Neural cell (in vitro differentiated cells): ENCODE data around the gene TNF. TPM values are rescaled to one million over a fixed set of nuclear protein-coding genes. Genes with fewer than 3 reads are reported as not detected.

ENCODE experiments used
- H2AFZ ChIP-seq: fragments of 200-600, 300-800 bp; sonication (generic), shearing (Covaris generic); 2 replicates; pipeline ENCODE4 v1.6.0; 2014; ENCODE audit warnings: low read depth, mild to moderate bottlenecking, antibody characterized with exemption, low read length, moderate library complexity
- H3F3A ChIP-seq: fragments of 200-600 bp; shearing (Covaris generic); 2 replicates; pipeline ENCODE4 v1.6.1; 2016; ENCODE audit warnings: mild to moderate bottlenecking, moderate library complexity, mixed read lengths, antibody characterized with exemption, low read length; ENCODE audit not compliant: insufficient read depth, poor library complexity, severe bottlenecking
- H3K27ac ChIP-seq: fragments of 200-600, 300-800 bp; sonication (generic), shearing (Covaris generic); 2 replicates; pipeline ENCODE4 v1.5.1; 2014; ENCODE audit warnings: mild to moderate bottlenecking, low read length, moderate library complexity
- H3K27me3 ChIP-seq: fragments of 300-800, 200-600 bp; sonication (generic), shearing (Covaris generic); 2 replicates; pipeline ENCODE4 v1.6.0; 2014; ENCODE audit warnings: mild to moderate bottlenecking, low read depth, low read length, moderate library complexity; ENCODE audit not compliant: insufficient read depth
- H3K36me3 ChIP-seq: fragments of 300-800, 200-600 bp; sonication (generic), shearing (Covaris generic); 2 replicates; pipeline ENCODE4 v1.5.1; 2014; ENCODE audit warnings: mild to moderate bottlenecking, antibody characterized with exemption, low read length, moderate library complexity; ENCODE audit not compliant: insufficient read depth
- H3K4me2 ChIP-seq: fragments of 300-800, 200-600 bp; sonication (generic), shearing (Covaris generic); 2 replicates; pipeline ENCODE4 v1.6.0; 2014; ENCODE audit warnings: mild to moderate bottlenecking, low read length
- H3K4me3 ChIP-seq: fragments of 300-800, 200-600 bp; sonication (generic), shearing (Covaris generic); 2 replicates; pipeline ENCODE4 v1.5.1; 2014; ENCODE audit warnings: mild to moderate bottlenecking, low read length, moderate library complexity
- H3K79me2 ChIP-seq: fragments of 200-600 bp; shearing (Covaris generic); replicated peaks from 2 replicates; pipeline ENCODE4 v1.6.0; 2014; ENCODE audit warnings: mild to moderate bottlenecking, low read length, moderate library complexity; ENCODE audit not compliant: insufficient read depth
- H3K9ac ChIP-seq: fragments of 300-800, 200-600 bp; sonication (generic), shearing (Covaris generic); 2 replicates; pipeline ENCODE4 v1.6.1; 2016; ENCODE audit warnings: mild to moderate bottlenecking, low read length, mixed read lengths
- H3K9me2 ChIP-seq: fragments of 200-600 bp; shearing (Covaris generic); 2 replicates; pipeline ENCODE4 v1.6.1; 2016; ENCODE audit warnings: mild to moderate bottlenecking, low read length, mixed read lengths; ENCODE audit not compliant: insufficient read depth
- H3K9me3 ChIP-seq: fragments of 200-600, 300-800 bp; sonication (generic), shearing (Covaris generic); 2 replicates; pipeline ENCODE4 v1.6.1; 2016; ENCODE audit warnings: mild to moderate bottlenecking, mixed run types, low read length, moderate library complexity, mixed read lengths
- H4K20me1 ChIP-seq: fragments of 200-600 bp; shearing (Covaris generic); 2 replicates; pipeline ENCODE4 v1.6.1; 2016; ENCODE audit warnings: mild to moderate bottlenecking, mixed run types; ENCODE audit not compliant: insufficient read depth
- CTCF ChIP-seq: fragments of 450-650 bp; IDR thresholded peaks from 2 replicates; pipeline ENCODE4 v1.5.1; 2014; ENCODE audit warnings: antibody characterized with exemption, mild to moderate bottlenecking, moderate library complexity; ENCODE audit not compliant: poor library complexity, severe bottlenecking
- EP300 ChIP-seq: fragments of 450-650 bp; conservative IDR thresholded peaks from 2 replicates; pipeline ENCODE4 v1.6.1; 2014; ENCODE audit warnings: antibody characterized with exemption, mild to moderate bottlenecking, moderate library complexity; ENCODE audit not compliant: poor library complexity, severe bottlenecking
- EZH2 ChIP-seq: fragments of 200-600, 300-800 bp; shearing (Covaris generic), sonication (generic); IDR thresholded peaks from 2 replicates; pipeline ENCODE4 v1.6.1; 2014; ENCODE audit warnings: antibody characterized with exemption, low read length, borderline replicate concordance, mild to moderate bottlenecking; ENCODE audit not compliant: insufficient read depth, poor library complexity, severe bottlenecking
- MXI1 ChIP-seq: fragments of 450-650 bp; conservative IDR thresholded peaks from 2 replicates; pipeline ENCODE4 v1.6.1; 2014; ENCODE audit warnings: antibody characterized with exemption, mild to moderate bottlenecking; ENCODE audit not compliant: poor library complexity, severe bottlenecking
- POLR2AphosphoS5 ChIP-seq: IDR thresholded peaks from 2 replicates; pipeline ENCODE4 v1.6.1; 2012
- RAD21 ChIP-seq: fragments of 450-650 bp; conservative IDR thresholded peaks from 2 replicates; pipeline ENCODE4 v1.6.1; 2014; ENCODE audit warnings: antibody characterized with exemption, mild to moderate bottlenecking, moderate library complexity
- SMC3 ChIP-seq: fragments of 450-650 bp; conservative IDR thresholded peaks from 2 replicates; pipeline ENCODE4 v1.6.1; 2014; ENCODE audit warnings: antibody characterized with exemption, mild to moderate bottlenecking, moderate library complexity; ENCODE audit not compliant: poor library complexity
- TAF1 ChIP-seq: IDR thresholded peaks from 2 replicates; pipeline ENCODE4 v1.6.1; 2012; ENCODE audit warnings: low read depth
- polyA plus RNA-seq: library from polyadenylated mRNA; depleted of rRNA; stranded (reverse); fragments of >200 nt; gene quantifications from 2 replicates; pipeline ENCODE4 v1.2.3, GENCODE V29; 2014
- TF ChIP-seq, protein P1 (sequence below): IDR thresholded peaks from 2 replicates; pipeline ENCODE4 v1.6.1; 2012; ENCODE audit warnings: borderline replicate concordance

Gene TNF
- polyA plus RNA-seq, 1 donor from 2014 or later: not detected

GRCh38 chr6:31626952-31627351, 51.6 kb downstream of the TNF start:
- no peak overlapping the region for H3K4me3 ChIP-seq
- H4K20me1 ChIP-seq: no peaks in the 10 kb centered on the region
- no peak for TF ChIP-seq MXI1
- no peak for TF ChIP-seq TAF1
- TF ChIP-seq EP300: no peak
- TF ChIP-seq POLR2AphosphoS5: no peak
- TF ChIP-seq EZH2: no peak
- TF ChIP-seq SMC3: no peak
- TF ChIP-seq CTCF: no peak
- no peak for TF ChIP-seq RAD21
- TF ChIP-seq, protein P1, sequence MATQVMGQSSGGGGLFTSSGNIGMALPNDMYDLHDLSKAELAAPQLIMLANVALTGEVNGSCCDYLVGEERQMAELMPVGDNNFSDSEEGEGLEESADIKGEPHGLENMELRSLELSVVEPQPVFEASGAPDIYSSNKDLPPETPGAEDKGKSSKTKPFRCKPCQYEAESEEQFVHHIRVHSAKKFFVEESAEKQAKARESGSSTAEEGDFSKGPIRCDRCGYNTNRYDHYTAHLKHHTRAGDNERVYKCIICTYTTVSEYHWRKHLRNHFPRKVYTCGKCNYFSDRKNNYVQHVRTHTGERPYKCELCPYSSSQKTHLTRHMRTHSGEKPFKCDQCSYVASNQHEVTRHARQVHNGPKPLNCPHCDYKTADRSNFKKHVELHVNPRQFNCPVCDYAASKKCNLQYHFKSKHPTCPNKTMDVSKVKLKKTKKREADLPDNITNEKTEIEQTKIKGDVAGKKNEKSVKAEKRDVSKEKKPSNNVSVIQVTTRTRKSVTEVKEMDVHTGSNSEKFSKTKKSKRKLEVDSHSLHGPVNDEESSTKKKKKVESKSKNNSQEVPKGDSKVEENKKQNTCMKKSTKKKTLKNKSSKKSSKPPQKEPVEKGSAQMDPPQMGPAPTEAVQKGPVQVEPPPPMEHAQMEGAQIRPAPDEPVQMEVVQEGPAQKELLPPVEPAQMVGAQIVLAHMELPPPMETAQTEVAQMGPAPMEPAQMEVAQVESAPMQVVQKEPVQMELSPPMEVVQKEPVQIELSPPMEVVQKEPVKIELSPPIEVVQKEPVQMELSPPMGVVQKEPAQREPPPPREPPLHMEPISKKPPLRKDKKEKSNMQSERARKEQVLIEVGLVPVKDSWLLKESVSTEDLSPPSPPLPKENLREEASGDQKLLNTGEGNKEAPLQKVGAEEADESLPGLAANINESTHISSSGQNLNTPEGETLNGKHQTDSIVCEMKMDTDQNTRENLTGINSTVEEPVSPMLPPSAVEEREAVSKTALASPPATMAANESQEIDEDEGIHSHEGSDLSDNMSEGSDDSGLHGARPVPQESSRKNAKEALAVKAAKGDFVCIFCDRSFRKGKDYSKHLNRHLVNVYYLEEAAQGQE: no peak
- no peak overlapping the region for H3K9ac ChIP-seq
- H3K9me2 ChIP-seq: no peaks in the 10 kb centered on the region
- H3K36me3 ChIP-seq: peaks cover 5% of the 10 kb centered on the region
- no peaks in the 10 kb centered on the region for H3K27me3 ChIP-seq
- peaks cover 40% of the 10 kb centered on the region for H3K79me2 ChIP-seq
- H3K9me3 ChIP-seq: no peaks in the 10 kb centered on the region
- H3F3A ChIP-seq: no peaks in the 10 kb centered on the region
- no peak overlapping the region for H3K4me2 ChIP-seq
- no peak overlapping the region for H3K27ac ChIP-seq
- no peak overlapping the region for H2AFZ ChIP-seq

- Histone ChIP-seq H3K9me2 (no peaks in the 10 kb centered on the region), H3K4me2 (no peak overlapping the region), H4K20me1 (no peaks in the 10 kb centered on the region), H3K36me3 (peaks cover 5% of the 10 kb centered on the region), H3K79me2 (peaks cover 32% of the 10 kb centered on the region), H3K4me3 (no peak overlapping the region), H3F3A (no peaks in the 10 kb centered on the region), H3K27ac (no peak overlapping the region), H2AFZ (no peak overlapping the region), H3K9ac (no peak overlapping the region), H3K9me3 (no peaks in the 10 kb centered on the region), H3K27me3 (no peaks in the 10 kb centered on the region)
- TF ChIP-seq EP300 (no peak), TAF1 (no peak), EZH2 (no peak), MXI1 (no peak), RAD21 (no peak), POLR2AphosphoS5 (no peak), CTCF (no peak), SMC3 (no peak)
- TF ChIP-seq, protein P1: no peak
These were observed 52.4 kb downstream of the TNF start for GRCh38 chr6:31627690-31628287.
